ENCODE results near the gene EMC1. TPM values are rescaled to one million over a fixed set of nuclear protein-coding genes. Genes with fewer than 3 reads are reported as not detected.
"Not testable (repeated sequence)": the region's sequence is repeated elsewhere in the genome, so short reads cannot be mapped to it uniquely, and the experiment has no call there.

EMC1 gene
- total RNA-seq, 1 experiment from 2014 or later, result 45.6 TPM

DNA sequence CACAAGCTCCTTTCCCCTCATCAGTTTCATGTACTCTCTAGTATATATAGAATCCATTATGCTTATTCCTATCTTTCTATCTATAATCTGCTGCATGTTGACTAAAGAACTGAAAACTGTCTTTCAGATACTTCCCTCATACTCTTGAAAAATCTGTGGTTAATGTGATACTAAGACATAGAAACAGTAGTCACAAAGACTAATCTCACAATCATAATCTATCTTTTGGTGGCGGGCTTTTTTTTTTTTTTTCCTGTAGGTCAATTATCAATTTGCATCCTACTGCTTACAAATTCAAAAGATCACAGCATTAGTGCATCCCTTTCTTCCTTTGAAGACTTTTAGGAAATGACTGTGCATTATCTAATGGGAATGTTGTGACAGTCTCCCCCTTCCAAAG, 45.9 kb downstream of the EMC1 start:
- no peak for DNase-seq (ENCODE audit: low read depth, low spot score)
- in situ Hi-C loops (cut with HindIII; ENCODE audit: low pct_unique_long_range_greater_than_20kb, low sequenced_read_pairs), result no loop called here

DNA sequence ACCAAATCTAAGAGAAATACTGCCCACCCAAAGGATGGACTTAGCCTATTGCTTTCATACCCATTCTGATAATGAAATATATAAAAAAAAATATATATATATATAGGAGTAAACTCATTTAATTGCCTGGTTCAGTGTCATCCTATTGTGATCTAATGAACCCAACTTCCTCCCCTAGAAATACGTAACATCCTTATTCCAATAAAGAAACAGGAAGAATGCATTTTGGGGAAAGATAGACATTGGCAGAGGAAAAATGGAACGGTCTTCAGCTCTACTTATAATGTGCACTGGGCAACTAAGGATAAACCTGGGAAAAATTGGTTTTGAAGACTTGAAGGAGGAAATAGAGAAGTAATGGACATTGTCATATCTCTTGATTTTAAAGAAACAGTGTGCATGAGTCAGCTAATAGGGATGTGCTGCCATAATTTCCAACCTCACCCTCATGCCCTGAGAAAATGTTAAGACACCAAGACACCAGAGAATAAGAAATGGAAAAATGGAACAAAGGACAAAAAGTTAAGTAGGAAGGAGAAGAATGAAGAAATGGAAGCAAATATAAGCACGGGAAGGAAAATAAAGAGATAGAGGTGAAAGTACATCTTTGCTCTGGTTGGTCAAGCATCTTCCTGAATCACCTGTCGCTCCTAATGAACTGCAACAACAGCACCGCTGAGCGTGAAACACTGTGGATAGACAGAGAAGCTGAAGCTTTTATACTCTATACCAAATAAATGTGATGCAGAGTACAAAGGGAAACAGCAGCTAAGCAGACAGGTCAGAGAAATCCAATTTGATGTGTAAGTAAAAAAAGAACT, 46.7 kb downstream of the EMC1 start:
- in situ Hi-C loops (cut with HindIII; ENCODE audit: low pct_unique_long_range_greater_than_20kb, low sequenced_read_pairs), result no loop called here
- DNase-seq (ENCODE audit: low read depth, low spot score), result no peak

DNA sequence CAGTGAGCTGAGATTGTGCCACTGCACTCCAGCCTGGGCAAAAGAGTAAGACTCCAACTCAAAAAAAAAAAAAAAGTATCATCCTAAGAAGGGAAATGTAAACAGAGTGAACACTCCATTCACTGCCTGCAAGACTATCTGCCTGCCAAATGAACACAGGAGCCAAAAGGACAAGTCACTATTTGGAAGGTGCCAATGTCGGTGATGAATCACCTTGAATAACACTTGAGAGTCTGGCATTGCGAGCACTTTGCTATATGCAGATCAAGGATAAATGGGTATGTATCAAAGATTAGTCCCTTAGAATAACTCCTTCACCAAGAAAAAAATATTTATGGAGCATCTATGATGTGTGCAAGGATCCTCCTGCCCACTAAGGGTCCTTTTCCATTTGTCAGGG, 47.9 kb downstream of the EMC1 start:
- in situ Hi-C loops (cut with HindIII; ENCODE audit: low pct_unique_long_range_greater_than_20kb, low sequenced_read_pairs), result no loop called here
- no peak for DNase-seq (ENCODE audit: low read depth, low spot score)

DNA sequence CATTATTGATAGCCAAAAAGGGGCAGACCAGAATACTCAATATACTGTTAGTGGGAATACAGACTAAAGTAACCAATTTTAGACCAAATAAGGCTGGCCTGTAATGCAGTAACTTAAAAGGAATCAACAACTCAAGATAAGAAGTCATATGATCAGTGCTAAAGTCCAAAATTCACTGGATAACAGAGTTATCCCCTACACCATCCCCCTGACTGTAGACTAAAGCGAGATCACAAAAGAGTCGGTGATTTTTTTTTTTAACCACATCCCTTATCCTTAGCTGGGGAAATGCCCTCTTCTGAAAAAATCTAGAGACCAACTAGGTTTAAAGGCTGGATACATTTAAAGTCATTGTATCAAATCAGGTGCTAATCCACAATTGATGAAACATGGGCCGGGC, 48.9 kb downstream of the EMC1 start:
- DNase-seq (ENCODE audit: low read depth, low spot score), result no peak
- in situ Hi-C loops (cut with HindIII; ENCODE audit: low pct_unique_long_range_greater_than_20kb, low sequenced_read_pairs), result no loop called here

DNA sequence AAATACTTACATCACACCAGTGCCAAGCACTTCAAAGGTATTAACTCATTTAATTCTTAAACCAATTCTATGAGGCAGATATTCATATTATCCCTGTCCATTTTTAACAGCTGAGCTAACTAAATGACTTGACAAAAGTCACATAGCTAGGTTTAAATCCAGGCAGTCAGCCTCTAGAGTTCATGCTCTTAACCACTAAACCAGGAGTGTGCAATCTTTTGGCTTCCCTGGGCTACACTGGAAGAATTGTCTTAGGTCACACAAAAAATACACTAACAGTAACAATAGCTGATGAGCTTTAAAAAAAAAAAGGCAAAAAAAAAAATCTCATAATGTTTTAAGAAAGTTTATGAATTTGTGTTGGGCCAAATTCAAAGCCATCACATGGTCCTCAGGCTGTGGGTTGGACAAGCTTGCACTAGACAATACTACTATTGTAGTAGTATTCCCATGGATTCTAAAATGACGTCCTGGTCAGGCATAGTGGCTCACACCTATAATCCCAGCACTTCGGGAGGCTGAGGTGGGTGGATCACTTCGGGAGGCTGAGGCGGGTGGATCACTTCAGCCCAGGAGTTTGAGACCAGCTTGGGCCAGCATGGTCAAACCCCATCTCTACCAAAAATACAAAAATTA, 51.2 kb downstream of the EMC1 start:
- in situ Hi-C loops (cut with HindIII; ENCODE audit: low pct_unique_long_range_greater_than_20kb, low sequenced_read_pairs), result no loop called here
- peak; percentile 83 for DNase-seq (ENCODE audit: low read depth, low spot score)

DNA sequence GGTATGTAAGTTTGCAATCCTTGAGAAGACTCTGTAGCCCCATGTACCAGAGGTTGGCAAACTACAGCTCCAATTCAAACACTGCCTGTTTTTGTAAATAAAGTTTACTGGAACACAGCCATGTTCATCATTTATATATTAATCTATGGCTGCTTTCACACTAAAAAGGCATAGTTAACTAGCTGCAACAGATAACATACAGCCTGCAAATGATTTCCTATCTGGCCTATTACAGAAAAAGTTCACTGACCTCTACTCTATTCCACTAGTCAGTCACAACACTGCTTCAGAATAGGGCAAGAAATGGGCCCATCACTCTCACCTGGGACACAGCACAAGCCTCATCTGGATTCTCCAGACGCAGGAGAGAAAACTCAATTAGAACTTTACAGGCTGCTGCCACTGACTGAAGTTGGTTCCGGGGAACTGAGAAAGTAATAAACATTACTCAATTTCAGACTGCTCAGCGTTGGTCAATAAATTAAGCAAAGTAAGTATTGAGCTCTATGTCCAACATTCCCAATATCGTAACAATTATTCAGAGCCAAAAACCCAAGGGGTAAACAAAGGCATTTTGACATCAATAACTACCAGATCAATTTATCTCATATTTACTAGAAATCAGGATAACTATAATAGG, 51.9 kb downstream of the EMC1 start:
- DNase-seq (ENCODE audit: low read depth, low spot score), result no peak
- in situ Hi-C loops (cut with HindIII; ENCODE audit: low pct_unique_long_range_greater_than_20kb, low sequenced_read_pairs), result no loop called here

DNA sequence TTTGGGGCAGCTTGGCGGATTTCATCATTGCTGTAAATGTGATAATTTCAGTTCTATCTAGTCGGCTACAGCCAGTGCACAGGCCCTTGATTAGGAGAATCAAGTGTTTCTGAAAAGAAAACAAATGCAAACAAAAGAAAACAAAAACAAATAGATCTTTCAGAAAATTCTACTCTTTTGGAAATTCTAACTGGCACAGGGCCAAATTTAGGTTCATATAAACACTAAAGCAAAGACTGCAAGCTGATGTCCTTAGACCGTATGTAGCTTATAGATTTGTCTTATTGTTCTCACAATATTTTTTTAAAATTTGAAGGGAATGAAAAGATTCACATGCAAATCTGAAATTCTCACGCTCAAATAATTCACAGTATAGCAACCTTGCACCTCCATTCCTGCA, 52.5 kb downstream of the EMC1 start:
- DNase-seq (ENCODE audit: low read depth, low spot score), result no peak
- in situ Hi-C loops (cut with HindIII; ENCODE audit: low pct_unique_long_range_greater_than_20kb, low sequenced_read_pairs), result no loop called here

DNA sequence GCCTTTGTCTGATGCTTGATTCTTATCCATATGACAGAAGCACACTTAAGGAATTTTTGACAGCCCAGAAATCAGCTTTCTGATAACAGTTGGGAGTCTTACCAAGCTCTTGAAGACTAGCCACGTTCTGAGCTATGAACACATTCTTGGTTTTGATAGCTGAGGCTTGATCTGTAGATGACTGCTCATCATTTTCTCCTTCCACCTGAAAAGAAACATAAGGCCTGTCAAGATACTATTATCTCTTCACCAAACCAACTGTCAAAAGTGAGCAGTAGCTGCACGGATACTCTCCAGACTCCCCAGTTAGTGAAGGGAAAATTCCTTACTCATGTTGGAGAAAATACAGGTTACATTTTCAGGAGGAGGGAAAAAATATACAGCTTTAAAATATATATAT, 53.5 kb downstream of the EMC1 start:
- DNase-seq (ENCODE audit: low read depth, low spot score), result peak; percentile 14
- in situ Hi-C loops (cut with HindIII; ENCODE audit: low pct_unique_long_range_greater_than_20kb, low sequenced_read_pairs), result no loop called here

DNA sequence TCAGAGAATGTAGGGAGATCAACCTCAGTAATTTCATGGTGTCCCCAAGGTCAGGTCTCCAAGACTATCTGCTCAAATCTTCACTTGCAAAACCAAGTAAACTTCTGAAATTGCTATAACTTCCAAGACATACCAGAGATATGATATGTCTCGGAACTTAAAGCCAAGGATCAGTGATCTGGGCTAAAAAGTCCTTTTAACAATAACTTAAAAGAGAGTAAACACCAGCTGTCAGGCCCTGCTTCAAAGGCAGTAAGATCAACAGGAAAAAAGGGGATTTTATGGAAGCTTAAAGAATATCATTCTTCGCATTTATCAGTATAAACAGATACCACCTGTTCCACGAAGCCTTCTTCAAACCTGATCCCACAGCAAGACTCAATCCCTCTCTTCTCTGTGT, 55.0 kb downstream of the EMC1 start:
- no peak for DNase-seq (ENCODE audit: low read depth, low spot score)
- in situ Hi-C loops (cut with HindIII; ENCODE audit: low pct_unique_long_range_greater_than_20kb, low sequenced_read_pairs), result no loop called here

DNA sequence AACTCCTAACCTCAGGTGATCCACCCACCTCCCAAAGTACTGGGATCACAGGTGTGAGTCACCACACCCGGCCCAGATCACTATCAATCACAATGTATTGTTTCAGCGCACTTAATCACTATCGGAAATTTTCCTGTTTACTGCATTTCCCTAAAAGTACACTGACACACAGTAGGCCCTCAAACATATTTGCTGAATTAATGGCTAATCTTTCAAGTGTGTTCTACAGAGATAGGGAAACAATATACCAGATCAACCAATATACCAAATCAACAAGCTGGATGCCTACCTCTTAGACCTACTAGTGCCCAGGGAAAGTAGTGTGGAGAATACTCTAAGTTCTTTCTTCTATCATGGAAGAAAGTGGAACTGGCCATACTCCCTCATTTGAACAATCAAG, 58.3 kb downstream of the EMC1 start:
- in situ Hi-C loops (cut with HindIII; ENCODE audit: low pct_unique_long_range_greater_than_20kb, low sequenced_read_pairs), result no loop called here
- no peak for DNase-seq (ENCODE audit: low read depth, low spot score)

DNA sequence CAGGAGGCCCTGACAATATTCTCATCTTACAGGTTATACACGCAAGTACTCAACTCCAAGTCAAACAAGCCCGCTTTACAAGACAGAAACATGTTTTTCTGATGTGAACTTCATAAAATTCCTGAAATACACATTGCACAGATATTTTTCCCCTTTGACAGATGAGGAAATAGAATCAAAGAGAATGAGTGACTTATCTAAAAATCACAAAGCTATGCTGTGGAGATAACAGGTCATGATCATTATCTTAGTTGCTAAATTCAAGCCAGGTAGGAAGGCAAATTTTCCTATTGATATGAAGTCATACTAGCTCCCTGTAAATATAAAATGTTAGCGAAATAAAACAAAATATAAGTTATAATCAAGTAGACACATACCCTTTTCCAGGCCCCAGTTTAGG, 59.5 kb downstream of the EMC1 start:
- in situ Hi-C loops (cut with HindIII; ENCODE audit: low pct_unique_long_range_greater_than_20kb, low sequenced_read_pairs), result no loop called here
- DNase-seq (ENCODE audit: low read depth, low spot score), result no peak

DNA sequence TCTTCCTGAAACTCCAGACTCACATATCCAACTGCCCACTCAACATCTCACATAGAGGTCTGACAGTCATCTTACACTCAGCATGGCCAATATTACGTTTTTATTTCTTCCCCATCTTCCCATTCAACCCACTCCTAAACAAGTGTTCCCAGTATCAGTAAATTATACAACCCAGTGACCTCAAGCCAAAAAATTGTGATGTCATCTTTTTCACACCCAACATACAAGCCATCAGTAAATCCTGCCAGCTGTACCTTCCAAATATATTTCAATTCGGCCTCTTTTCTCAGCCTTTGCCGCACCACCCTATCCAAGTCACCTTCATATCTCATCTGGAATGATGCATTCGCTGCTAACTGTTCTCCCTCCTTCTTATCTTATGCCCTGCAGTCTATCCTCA, 60.9 kb downstream of the EMC1 start:
- in situ Hi-C loops (cut with HindIII; ENCODE audit: low pct_unique_long_range_greater_than_20kb, low sequenced_read_pairs), result no loop called here
- no peak for DNase-seq (ENCODE audit: low read depth, low spot score)

DNA sequence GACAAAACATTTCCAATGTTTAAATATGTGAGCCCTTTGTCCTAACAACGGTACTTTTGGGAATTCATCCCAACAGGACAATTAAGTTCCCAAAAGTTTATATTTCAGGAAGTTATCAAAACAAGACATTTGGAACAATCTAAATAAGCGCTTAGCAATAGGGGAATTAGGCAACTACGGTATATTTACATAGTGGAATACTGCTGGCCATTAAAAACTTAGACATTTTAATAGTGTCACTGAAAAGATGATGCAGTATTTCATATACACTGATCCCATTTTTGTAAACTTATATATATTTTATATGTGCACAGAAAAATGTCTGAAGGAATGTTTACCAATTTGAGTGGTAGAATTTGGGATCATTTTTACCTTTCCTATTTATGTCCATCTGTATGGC, 62.1 kb downstream of the EMC1 start:
- no peak for DNase-seq (ENCODE audit: low read depth, low spot score)
- in situ Hi-C loops (cut with HindIII; ENCODE audit: low pct_unique_long_range_greater_than_20kb, low sequenced_read_pairs), result no loop called here

DNA sequence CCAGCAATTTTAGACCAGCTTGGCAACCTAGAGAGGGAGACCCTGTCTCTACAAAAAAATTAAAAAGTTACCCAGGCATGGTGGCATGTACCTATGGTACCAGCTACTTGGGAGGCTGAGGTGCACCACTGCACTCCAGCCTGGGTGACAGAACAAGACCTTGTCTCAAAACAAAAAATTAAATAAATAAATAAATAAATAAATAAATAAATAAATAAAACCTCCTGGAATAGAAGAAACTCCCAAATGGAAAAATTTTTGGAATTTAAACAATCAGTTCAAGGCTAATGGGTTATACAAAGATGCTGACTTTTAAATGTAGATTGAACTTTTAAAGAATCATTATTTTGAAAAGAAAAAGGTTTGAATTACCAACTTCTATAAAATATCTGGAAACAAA, 63.5 kb downstream of the EMC1 start:
- in situ Hi-C loops (cut with HindIII; ENCODE audit: low pct_unique_long_range_greater_than_20kb, low sequenced_read_pairs), result no loop called here
- DNase-seq (ENCODE audit: low read depth, low spot score), result no peak

DNA sequence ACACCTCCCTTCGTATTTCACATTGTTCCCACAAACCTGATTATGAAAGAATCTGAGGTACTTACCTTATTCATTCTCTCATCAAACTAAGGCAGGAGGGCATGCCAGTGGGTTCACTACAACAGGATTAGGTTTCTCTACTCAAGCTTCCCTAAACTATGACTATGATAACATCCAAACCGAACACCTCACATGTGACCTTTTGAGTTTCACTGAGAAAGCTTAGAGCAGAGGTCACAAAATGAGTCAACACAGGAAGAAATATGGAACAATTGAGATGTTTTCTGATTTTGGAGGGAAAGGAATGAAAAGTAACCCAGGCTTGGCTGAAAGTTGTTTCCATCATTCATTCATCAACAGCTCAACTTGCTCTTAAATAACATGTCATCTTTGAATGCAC, 65.3 kb downstream of the EMC1 start:
- no peak for DNase-seq (ENCODE audit: low read depth, low spot score)
- in situ Hi-C loops (cut with HindIII; ENCODE audit: low pct_unique_long_range_greater_than_20kb, low sequenced_read_pairs), result no loop called here

DNA sequence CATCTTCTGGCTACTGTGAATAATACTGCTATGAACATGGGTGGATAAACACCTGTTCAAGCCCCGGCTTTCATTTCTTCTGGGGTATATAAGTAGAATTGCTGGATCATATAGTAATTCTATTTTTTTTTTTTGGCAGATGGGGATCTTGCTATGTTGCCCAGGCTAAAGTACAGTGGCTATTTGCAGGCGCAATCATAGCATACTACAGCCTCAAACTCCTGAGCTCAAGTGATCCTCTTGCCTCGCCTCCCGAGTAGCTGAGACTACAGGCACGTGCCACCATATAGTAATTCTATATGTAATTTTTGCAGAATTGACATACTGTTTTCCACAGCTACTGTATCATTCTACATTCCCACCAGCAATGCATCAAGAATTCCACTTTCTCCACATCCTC, 69.1 kb downstream of the EMC1 start:
- in situ Hi-C loops (cut with HindIII; ENCODE audit: low pct_unique_long_range_greater_than_20kb, low sequenced_read_pairs), result no loop called here
- no peak for DNase-seq (ENCODE audit: low read depth, low spot score)

DNA sequence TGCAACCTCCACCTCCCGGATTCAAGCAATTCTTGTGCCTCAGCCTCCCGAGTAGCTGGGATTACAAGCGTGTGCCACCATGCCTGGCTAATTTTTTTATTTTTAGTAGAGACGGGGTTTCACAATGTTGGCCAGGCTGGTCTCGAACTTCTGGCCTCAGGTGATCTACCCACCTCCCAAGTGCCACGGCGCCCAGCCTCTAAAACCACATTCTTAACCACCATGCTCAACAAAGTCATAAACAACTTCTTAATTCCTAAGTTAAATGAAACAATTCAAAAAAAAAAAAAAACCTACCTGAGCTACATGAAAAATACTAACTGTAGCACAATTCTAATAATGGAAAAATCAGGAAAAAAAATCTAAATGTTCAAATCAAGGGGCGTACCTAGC, 71.1 kb downstream of the EMC1 start:
- in situ Hi-C loops (cut with HindIII; ENCODE audit: low pct_unique_long_range_greater_than_20kb, low sequenced_read_pairs); DNase-seq (ENCODE audit: low read depth, low spot score): not testable (repeated sequence)

DNA sequence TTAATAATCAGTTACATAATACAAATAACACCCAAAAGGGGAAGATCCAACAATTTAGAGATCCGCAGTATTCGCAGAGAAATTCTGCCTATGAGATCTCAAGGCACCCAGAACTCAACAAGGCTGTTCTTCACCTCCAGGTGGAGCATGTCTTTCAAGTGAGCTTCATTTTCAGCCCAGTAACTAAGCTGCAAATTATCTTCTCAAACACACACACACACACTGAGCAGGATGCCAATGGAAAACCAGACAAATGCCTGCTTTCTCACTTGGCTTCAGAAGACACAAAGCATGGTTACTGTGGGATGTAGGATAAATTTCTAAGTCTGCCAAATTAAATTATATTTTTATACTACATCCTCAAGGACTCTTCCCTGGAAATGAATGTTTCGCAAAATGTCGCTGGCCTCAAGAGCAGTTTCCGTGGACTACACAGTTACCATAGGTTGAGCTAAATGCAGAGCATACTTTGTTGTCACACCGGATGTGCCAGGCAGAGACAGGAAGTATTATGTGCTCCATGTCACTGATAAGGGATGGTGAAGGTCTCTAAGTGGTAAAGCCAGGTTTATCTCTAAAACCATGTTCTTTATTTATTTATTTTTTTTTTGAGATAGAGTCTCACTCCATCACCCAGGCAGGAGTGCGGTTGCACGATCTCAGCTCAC, 71.6 kb downstream of the EMC1 start:
- peak; percentile 57 for DNase-seq (ENCODE audit: low read depth, low spot score)
- in situ Hi-C loops (cut with HindIII; ENCODE audit: low pct_unique_long_range_greater_than_20kb, low sequenced_read_pairs), result no loop called here
